WI38 (cell line): ENCODE measurements around the gene DGKD.

Experiments used
- H3K4me3 ChIP-seq: 2 replicates; pipeline ENCODE4 v1.5.1; 2011; ENCODE audit warnings: low read depth, mild to moderate bottlenecking, control low read depth, low read length
- TF ChIP-seq, protein P1 (sequence below): IDR thresholded peaks from 2 replicates; pipeline ENCODE4 v1.5.1; 2012; ENCODE audit warnings: low read depth, mild to moderate bottlenecking, control low read depth, low read length

Gene DGKD

DNA sequence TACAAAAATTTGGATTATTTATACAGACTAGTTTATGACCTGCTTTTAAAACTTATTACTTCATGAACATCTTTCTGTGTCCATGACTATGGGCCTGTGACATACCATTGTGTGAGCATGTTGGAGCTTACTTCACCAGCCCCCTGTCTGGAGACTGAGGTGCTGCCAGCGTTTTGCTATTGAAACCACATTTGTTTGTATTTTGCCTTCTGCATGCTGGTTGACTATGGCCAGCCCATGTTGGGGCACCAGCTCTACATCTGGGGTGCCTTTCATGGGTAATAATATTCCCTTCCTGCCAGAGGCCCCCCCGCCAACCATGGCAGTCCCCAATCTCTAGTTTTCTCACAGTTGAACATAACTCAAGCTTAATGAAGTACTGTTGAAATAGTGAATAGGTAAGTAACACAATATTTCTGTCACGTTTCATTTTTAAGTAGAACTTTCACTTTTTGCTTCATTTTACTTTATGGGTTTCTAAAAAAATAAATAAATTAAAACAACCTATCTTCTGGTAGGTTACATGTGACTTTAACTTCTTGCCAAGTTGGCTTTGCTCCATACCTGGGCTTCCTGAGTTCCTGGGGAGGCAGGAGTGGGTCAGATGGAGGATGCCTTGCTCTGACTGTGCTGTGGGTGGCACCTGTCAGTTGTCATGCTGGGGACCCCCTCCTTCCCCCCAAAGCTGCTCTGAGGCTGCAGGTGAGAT lies 63.9 kb downstream of the DGKD start:
- TF ChIP-seq, protein P1, sequence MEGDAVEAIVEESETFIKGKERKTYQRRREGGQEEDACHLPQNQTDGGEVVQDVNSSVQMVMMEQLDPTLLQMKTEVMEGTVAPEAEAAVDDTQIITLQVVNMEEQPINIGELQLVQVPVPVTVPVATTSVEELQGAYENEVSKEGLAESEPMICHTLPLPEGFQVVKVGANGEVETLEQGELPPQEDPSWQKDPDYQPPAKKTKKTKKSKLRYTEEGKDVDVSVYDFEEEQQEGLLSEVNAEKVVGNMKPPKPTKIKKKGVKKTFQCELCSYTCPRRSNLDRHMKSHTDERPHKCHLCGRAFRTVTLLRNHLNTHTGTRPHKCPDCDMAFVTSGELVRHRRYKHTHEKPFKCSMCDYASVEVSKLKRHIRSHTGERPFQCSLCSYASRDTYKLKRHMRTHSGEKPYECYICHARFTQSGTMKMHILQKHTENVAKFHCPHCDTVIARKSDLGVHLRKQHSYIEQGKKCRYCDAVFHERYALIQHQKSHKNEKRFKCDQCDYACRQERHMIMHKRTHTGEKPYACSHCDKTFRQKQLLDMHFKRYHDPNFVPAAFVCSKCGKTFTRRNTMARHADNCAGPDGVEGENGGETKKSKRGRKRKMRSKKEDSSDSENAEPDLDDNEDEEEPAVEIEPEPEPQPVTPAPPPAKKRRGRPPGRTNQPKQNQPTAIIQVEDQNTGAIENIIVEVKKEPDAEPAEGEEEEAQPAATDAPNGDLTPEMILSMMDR = no peak
- no peak overlapping the region for H3K4me3 ChIP-seq

DNA sequence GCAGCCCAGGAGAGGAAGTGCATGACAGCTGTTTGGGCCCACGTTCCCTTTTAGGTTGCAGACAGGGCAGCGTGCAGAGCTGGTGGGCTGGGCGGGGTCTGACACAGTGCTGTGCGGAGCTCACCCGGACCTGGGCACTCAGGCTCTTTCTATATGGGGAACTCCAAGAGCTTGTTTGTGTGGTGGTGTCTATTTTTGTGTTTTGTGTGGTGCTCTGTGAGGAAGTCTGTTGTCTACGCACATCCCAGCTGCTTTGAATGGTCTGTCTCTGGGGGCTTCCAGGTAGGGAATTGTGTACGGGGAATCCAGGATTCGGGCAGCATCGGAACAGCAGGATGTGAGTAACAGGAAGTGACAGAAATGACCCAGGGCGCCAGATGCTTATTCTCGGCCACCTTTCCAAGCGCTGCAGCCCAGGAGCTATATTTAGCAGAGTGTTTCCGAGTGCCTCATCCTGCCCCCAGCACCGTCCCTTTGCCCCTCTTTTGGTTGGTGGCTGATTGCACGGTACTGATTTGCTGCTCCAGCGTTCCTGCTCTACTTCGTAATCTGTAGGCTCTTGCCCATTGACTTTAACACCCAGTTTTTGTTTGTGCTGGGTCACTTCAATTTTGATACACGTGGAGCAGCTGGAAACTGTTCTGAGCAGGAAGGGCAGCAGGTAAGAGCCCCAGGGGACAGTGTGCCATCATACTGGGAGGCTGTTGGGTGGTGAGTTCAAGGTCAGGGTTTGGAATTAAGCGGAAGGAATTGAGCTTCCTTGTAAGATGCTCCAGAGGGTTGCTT lies 64.7 kb downstream of the DGKD start:
- TF ChIP-seq, protein P1 = no peak
- peak overlapping the region; percentile 33 for H3K4me3 ChIP-seq

DNA sequence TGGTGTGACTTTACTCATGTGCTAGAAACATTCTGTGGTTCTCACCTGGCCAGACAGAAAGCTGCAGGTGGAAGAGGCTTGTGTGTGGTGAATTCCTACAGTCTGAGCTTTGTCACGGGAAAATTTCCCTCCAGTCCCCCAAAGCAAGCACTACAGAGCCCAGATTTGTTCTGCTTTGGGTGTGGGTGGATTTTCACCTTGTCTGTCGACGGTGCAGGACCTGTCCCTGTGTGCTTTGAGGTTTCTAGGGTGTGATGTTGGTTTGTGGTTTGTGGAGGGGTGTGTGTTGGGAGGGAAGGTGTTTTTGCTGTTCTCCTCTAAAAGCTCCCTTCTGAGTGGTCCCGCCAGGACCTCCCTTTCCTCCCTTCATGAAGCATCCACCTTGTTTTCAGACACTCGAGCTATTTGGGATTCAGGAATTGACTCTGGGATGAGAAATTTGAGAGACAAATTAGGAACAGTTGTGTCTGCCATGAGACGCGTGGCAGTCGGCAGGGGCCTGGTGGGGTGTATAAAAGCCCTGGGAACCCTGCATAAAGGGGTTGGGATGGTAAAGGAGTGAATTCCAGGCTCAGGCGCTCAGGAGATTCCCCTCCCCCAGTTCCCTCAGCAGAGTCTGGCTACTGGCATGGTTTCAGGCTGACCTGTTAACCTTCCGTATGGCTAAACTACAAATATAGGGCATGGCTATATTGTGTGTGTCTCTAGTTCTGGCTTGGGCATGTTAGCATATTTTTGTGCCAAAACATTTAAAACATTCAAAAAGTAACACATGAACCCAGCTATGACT lies 65.5 kb downstream of the DGKD start:
- H3K4me3 ChIP-seq = peak overlapping the region; percentile 33
- TF ChIP-seq, protein P1 = no peak

DNA sequence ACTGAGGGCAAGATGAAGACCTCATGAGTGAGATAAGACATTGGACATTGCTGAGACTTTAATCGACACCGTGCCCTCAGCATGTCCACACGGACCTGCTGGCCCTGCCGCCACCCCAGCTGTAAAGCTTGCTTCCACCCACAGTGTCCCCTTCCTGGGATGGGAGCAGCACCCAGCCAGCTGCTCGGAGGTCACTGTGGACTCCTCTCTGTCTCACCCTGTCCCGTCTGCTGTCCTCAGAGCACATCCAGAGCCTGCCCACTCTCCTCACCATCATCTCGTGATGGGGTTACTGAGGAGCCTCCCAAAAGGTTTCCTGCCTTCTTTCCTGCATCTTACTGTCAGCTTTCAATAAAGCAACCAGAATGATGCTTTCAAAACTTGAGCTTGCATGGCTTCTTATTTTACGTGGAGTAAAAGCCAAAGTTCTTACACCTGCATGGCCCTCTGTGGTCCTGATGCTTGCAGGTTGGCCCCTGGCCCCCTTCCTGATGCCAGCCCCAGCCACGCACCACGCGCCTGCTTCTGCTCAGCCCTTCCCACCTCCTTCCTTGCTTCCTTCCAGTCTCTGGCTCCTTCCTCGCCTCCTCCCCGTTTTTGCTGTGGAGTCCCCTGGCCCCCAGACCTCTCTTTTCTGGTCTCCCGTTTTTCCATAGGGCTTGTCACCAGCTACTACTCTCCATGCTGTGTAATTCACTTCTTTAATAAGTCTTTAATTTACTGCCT lies 67.0 kb downstream of the DGKD start:
- TF ChIP-seq, protein P1 = no peak
- no peak overlapping the region for H3K4me3 ChIP-seq

DNA sequence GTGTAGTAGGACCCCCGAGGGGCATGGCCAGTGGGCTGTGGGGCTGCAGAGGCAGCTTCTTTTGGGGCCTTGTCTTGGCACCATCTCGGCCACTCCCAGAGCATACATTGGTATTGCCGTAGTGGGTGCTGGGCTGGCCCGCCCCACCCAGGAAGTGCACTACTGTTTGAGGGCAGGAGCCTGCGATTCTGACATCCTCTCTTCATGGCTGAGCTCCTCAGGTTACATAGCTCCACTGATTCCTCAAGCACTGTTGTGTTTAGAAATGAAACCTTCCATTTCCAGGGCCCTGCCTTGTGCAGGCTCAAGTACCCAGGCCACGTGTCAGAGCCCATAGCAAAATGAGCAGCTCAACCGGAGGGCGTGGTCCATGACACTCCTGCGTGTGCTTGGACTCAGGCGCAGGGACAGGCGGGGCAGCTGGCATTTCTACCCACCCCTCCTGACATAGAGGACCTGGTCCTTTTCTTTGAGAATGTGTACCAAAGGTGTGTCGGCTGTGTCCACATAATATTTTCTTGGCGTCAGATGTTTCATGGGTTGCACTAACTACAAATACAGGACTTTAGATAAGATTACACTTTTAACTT lies 67.9 kb downstream of the DGKD start:
- TF ChIP-seq, protein P1 = no peak
- H3K4me3 ChIP-seq = no peak overlapping the region

DNA sequence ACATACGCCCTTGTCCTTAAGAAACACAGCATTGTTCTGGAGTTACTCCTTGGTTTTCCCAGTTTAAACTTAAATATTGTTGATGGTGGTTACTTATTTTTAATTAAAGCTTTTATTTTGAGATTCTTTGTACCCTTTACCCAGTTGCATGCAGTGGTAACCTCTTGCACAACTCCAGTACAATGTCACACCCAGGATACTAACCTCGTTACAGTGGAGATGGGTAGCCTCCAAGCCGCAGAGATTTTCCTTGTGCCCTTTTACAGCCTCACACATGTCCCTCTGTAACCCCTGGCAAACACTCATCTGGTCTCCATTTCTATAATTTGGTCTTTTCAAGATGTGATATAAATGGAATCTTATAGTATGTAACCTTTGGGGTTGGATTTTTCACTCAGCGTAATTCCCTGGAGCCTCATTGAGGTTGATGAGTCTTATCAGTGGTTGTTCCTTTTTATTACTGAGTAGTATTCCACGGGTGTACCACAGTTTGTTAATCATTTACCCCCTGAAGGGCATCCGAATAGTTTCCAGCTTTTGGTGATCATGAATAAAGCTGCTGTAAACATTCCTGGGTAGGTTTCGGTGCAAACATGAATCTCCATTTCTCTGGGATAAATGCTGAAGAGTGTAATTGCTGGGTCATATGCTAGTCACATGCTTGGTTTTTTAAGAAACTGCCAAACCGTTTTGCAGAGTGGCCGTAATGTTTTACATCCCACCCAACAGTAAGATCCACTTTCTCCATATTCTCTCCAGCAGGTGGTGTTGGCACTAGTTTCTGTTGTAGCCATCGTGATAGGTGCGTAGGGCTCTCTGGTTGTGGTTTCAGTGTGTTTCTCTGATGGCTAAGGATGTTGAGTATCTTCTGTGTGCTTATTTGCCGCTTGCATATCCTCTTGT lies 68.6 kb downstream of the DGKD start:
- TF ChIP-seq, protein P1 = no peak

More for the DNA sequence above, 68.6 kb downstream of the DGKD start:
- no peak overlapping the region for H3K4me3 ChIP-seq
